ENCODE results near the gene IRAK1. TPM values are rescaled to one million over a fixed set of nuclear protein-coding genes. Genes with fewer than 3 reads are reported as not detected.

Gene IRAK1
- total and polyA plus RNA-seq, 8 donors = 52.2 to 172 (median 65.4) TPM

GRCh38 chrX:153967536-153968224 lies 52.0 kb downstream of the IRAK1 start:
- H3K27ac ChIP-seq = peak overlapping the region in 1 of 2 donors; percentile 84
- intact Hi-C loops (cut with DNase I) = no loop called here
- H3K4me3 ChIP-seq = peak overlapping the region in 1 of 2 donors; percentile 72
- H3K4me1 ChIP-seq = peaks cover 8 to 44% of the 10 kb centered on the region in 2 donors
- H3K9me3 ChIP-seq = no peaks in the 10 kb centered on the region
- DNase-seq = no peak
- H3K27me3 ChIP-seq = no peaks in the 10 kb centered on the region
- TF ChIP-seq, protein P1, sequence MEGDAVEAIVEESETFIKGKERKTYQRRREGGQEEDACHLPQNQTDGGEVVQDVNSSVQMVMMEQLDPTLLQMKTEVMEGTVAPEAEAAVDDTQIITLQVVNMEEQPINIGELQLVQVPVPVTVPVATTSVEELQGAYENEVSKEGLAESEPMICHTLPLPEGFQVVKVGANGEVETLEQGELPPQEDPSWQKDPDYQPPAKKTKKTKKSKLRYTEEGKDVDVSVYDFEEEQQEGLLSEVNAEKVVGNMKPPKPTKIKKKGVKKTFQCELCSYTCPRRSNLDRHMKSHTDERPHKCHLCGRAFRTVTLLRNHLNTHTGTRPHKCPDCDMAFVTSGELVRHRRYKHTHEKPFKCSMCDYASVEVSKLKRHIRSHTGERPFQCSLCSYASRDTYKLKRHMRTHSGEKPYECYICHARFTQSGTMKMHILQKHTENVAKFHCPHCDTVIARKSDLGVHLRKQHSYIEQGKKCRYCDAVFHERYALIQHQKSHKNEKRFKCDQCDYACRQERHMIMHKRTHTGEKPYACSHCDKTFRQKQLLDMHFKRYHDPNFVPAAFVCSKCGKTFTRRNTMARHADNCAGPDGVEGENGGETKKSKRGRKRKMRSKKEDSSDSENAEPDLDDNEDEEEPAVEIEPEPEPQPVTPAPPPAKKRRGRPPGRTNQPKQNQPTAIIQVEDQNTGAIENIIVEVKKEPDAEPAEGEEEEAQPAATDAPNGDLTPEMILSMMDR (IDR thresholded peaks at IDR 0.05) = no peak
- peaks cover 0 to 16% of the 10 kb centered on the region in 2 donors for H3K36me3 ChIP-seq
- ATAC-seq = no peak

- peak overlapping the region in 1 of 2 donors; percentile 84 for H3K27ac ChIP-seq
- H3K9me3 ChIP-seq = no peaks in the 10 kb centered on the region
- peaks cover 8 to 44% of the 10 kb centered on the region in 2 donors for H3K4me1 ChIP-seq
- no peaks in the 10 kb centered on the region for H3K27me3 ChIP-seq
- H3K36me3 ChIP-seq = peaks cover 0 to 23% of the 10 kb centered on the region in 2 donors
- no peak for DNase-seq
- H3K4me3 ChIP-seq = peak overlapping the region in 1 of 2 donors; percentile 72
- intact Hi-C loops (cut with DNase I) = no loop called here
- no peak for ATAC-seq
- TF ChIP-seq, protein P1 (IDR thresholded peaks at IDR 0.05) = no peak
Observed at GRCh38 chrX:153966841-153967535, 52.7 kb downstream of the IRAK1 start.

- Histone ChIP-seq H3K27ac (peak overlapping the region in 1 of 2 donors; percentile 84), H3K4me3 (no peak overlapping the region), H3K4me1 (peaks cover 8 to 44% of the 10 kb centered on the region in 2 donors), H3K27me3 (no peaks in the 10 kb centered on the region), H3K9me3 (no peaks in the 10 kb centered on the region), H3K36me3 (peaks cover 0 to 30% of the 10 kb centered on the region in 2 donors)
- intact Hi-C loops (cut with DNase I) = no loop called here
- TF ChIP-seq, protein P1 (IDR thresholded peaks at IDR 0.05) = no peak
- no peak for ATAC-seq
- no peak for DNase-seq
Observed at GRCh38 chrX:153966283-153966688, 53.4 kb downstream of the IRAK1 start.

DNA sequence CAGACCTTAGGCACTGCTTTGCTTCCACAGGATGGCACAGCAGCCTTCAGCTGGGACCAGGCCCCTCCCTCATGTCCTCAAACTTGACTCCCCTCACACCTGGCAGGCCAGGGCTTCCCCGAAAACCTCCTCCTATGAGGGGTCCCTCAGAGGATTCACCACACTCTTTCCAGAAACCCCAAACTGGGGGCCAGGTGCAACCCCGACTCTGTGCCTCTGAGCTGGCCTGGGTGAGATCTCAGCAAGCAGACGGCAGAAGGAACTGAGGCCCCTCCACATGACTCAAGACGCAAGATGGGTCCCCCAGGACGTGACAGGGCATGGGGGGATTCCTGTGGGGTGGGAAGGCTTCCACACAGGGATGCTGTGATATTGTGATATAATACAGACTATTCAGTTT lies 54.3 kb downstream of the IRAK1 start:
- TF ChIP-seq, protein P1 (IDR thresholded peaks at IDR 0.05) = no peak
- peaks cover 8 to 44% of the 10 kb centered on the region in 2 donors for H3K4me1 ChIP-seq
- no peaks in the 10 kb centered on the region for H3K27me3 ChIP-seq
- DNase-seq (no peak), ATAC-seq (no peak)
- intact Hi-C loops (cut with DNase I) = no loop called here
- H3K4me3 ChIP-seq = no peak overlapping the region
- H3K27ac ChIP-seq = no peak overlapping the region
- peaks cover 0 to 39% of the 10 kb centered on the region in 2 donors for H3K36me3 ChIP-seq
- H3K9me3 ChIP-seq = no peaks in the 10 kb centered on the region

GRCh38 chrX:153964105-153964504 lies 55.6 kb downstream of the IRAK1 start:
- DNase-seq (no peak), ATAC-seq (no peak)
- no peaks in the 10 kb centered on the region for H3K9me3 ChIP-seq
- H3K36me3 ChIP-seq = peaks cover 0 to 52% of the 10 kb centered on the region in 2 donors
- H3K4me3 ChIP-seq = no peak overlapping the region
- intact Hi-C loops (cut with DNase I) = no loop called here
- TF ChIP-seq, protein P1 (IDR thresholded peaks at IDR 0.05) = no peak
- H3K27ac ChIP-seq = no peak overlapping the region
- H3K27me3 ChIP-seq = no peaks in the 10 kb centered on the region
- peaks cover 8 to 39% of the 10 kb centered on the region in 2 donors for H3K4me1 ChIP-seq
